DMS 273 treated with DMSO at 0.1 percent for 48 hours (cell line): ENCODE data around the gene UBE2E3.

ENCODE experiments used
- DNase-seq: peaks from one replicate; lab custom pipeline; 2025; lab: John Stamatoyannopoulos, UW

The UBE2E3 gene

DNA sequence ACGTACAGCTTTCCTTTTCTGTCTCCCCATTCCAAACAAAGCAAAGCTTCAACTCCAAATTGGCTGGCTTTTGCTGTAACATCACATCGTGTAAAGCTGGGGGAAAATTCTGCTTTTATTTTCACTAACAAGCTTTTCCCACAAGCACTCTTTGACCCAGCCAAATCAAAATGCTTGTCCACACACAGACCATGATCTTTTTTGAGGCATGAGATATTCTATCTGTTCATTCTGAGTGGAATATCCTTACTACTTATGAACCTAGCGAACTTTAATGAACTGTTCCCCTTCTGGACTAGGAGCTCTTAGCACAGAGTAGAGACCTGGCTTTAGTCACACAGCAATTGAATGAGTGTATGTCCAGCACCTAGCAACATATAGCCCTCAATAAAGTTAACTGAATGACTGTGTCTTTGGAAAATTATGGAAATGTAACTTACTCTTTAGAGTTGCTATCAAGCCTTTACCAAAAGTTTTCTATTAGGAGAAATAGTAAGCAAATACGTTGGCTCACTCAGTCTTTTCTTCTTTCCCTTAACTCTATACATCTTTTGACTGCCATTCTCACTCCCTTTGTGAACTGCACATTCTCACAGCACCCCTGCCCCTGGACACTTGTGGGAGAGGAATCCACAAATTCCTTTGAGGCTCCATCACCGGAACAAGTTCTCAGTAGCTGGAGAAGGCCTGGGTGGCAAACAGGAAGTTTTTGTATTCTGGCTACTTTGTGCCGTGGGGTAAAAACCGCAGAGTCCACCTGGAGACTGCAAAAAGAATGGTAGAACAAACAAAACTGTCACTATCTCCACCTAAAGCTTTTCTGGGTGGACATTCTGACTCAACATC lies 1.3 kb upstream of the UBE2E3 start:
- DNase-seq, result no peak

DNA sequence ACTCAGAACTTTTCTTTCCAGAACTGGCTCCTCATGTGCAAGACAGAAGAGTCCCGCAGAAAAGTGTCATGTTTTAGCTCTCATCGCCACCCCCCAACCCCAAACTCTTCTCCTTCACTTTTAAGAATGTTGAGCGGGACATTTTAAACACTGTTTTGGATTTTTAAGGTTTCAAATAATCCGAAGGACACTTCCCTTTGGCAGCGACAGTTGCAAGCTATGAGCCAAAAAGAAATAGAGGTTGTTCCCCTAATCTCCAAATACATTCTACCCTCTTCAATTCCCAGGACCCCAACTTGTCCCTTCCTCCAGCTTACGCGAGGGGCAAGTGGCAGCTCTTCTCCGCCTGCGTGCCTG lies 678 bp upstream of the UBE2E3 start:
- DNase-seq, result no peak

DNA sequence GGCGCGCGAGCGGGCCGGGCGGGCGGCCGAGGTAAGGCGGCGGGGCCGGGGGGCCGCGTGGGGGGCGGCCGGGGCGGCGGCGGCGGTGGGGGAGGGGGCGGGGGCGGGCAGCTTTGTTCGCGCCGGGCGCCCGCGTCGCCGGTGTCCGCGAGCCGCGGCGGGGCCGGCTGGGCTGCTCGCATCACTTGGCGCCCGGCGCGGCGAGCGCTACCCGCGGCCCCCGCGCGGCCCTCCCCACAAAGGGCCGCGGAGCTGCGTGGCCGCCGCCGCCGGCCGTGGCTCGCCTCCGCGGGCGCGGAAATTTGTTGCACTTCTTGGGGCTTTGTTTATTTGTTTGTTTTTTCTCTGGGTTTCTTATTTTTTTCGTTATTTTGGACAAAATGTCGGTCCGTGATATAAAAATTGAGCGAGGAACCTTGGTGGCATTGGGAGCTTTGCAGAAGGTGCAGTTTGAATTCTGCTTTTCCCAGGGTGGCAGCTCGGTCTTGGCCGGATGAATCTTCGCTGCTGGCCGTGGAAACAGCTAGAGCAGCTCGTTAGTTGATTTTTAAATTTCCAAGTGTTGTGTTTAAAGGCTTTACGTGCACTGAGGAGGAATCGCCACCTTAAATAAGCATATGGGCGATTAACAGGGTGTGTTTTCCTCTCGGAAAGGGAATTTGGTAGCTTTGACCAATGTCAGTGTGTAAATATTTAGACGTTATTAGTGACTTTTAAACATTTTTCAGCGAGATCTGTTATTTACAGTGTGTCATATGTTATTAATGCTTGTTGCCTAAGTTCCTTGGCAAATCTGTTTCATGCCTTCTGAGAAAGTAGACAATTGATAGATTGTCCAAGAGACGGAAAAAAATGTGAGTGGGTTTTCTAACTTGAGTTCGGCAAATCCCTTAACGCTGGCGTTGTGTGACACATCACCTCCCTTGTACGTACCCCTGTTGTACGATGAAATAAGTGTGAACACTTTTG lies 822 bp downstream of the UBE2E3 start:
- DNase-seq, result no peak

DNA sequence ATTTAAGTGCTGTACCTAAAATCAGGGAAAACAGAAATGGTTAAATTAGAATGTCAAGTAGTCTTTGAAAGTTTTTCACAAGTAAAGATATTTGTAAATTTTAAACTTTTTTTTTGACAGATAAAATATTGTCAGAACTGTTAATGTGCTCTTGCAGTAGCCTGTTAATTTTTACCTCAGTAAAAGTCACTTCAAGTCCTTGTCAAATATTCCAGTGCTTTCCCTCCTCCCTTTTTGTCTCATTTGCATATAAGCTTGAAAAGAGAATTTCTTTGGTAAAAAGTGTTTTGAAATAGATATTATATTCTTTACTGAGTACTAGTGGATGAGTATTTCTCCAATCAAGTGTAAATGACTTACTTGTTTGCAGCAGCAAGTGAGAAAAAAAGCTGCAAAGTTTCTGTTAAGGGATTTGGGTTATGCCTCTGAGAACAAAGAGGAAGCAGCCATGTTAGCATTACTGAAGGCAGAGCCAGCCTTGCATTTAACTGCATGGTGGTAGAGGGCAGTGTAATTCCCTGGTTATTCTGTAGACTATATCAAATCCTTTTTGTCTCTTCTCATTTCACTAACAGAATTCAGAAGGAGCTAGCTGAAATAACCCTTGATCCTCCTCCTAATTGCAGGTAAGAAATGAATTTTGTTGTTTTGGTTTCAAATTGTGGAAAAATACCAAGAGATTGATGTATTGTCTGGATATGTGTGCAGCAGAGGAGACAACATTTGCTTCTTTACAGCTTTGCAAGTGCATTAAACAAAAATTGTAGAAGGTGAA lies 3.2 kb downstream of the UBE2E3 start:
- peak; percentile 61 for DNase-seq

DNA sequence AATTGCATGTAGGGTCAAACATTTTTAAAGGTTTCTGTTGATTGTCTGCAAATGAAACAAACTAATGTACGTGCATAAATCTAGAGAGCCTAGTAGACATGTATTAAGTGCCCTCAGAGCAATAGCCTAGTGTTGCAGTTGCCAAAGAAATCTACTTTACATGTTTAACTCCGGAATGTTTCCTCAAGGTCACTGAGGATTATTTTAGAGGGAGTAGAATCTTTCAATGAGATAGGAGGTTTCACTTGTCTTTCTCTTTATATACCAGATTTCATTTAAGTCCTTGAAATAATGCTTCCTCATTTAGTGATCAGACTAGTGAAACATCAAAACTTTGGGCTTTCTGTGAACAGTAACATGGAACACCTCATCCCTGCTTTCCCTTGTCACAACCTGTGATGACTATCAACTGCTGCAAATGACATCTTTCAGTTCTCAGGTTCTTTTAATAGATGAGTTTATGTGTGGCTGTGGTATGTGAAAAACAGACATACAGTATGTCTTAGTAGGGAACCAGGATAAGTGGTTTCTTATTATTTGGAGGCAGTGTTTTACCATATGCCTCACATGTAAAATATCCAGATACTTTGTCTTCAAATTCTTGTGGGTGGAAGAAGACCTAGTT lies 5.5 kb downstream of the UBE2E3 start:
- DNase-seq, result no peak

DNA sequence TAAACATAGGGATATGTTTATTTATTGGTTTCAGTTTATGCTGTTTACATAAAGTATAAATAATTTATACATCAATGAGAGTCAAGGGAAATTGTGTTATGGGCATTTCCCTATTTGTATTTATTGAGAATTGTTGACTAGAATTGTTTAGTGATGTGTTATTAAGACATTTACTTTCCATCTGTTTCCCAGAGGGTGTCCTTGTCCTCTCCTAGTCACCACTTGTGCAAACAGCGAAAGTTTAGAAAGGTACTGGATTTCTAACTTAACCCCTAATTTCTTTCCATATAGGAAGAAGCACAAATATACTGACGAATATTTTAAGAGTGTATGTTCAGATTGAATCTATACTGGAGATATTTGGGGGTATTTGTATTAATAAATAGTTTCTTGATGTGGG lies 6.7 kb downstream of the UBE2E3 start:
- DNase-seq, result no peak

DNA sequence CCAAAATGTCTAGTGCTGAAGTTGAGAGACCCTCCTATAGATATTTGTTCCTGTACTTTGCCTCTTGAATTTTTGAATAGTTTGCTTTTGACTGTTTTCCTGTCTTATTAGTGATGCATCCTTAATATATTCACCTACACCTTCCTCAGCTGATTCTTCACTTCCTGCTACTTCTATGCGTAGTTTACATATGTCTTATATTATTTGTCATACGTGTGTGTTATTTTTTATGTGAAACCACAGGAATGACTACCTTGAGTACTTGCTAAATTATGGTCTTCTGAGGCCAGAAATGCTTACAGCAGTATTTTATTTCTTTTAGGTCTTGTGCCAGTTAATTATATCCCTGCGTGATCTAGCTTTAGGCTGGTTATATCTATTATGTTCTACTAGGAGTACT lies 9.9 kb downstream of the UBE2E3 start:
- DNase-seq, result no peak

DNA sequence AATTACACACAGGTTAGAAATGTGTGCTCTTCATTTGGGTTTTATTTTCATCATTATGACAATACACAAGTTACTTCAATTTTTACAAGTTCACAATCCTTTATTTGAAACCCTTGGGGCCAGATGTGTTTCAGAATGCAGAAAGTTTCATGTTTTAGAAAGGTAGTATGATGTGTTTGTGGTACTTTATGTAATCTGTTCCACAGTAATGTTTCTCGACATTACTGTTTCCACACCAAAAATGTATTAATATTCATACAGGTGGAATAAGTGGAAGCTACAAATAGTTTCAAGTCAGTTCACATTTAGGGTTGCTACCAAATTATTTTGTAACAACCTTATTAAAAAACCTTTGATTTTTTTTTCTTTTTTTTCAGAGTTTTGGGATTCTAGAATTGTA lies 10.4 kb downstream of the UBE2E3 start:
- DNase-seq, result no peak

DNA sequence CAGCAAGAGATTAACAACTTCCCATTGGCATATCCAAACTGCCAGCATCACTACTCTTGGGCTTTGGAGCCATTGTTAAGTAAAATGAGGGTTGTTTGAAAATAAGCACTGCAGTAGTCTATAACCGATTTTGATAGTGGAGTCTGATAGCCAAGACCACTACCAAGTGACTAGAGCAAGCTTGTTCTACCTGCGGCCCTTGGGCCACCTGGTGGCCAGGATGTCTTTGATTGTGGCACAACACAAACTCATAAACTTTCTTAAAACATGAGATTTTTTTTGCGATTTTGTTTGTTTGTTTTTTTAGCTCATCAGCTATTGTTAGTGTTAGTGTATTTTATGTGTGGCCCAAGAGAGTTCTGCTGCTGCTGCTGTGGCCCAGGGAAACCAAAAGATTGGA lies 11.0 kb downstream of the UBE2E3 start:
- no peak for DNase-seq

DNA sequence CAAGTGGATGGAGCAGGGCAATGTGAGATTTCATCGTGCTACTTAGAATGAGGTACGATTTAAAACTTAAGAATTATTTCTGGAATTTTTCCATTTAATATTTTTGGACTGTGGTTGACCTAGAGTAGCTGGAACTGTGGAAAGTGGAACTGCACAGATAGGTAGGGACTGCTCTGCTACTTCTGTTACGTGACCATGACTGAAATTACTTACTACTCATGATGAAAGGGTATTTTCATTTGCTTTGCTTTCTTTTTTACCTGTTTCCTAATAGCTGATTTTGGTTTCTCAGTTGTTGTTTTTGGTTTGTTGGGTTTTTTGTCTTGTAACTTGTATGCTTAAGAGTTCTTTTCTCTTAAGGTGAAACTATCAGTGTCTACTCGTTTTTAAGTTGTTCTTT lies 11.4 kb downstream of the UBE2E3 start:
- DNase-seq, result no peak

DNA sequence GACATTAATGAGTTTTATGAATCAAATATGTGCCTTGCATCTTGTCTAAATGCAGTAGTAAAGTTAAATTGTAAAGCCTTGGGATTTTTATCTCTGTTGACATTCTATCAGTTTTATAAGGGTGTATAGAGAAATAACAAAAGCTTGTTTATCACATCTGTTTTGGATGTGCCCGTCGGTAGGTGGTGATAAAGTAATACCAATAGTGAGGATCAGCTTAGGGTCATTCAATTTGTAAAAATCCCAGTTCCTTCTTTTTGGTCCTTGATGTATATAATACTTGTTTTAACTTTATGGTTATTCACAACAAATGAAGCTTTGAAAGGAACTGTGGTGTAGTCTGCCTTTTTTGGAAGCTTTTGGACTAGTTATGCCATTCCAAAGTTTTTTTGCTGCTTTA lies 12.6 kb downstream of the UBE2E3 start:
- DNase-seq, result no peak

DNA sequence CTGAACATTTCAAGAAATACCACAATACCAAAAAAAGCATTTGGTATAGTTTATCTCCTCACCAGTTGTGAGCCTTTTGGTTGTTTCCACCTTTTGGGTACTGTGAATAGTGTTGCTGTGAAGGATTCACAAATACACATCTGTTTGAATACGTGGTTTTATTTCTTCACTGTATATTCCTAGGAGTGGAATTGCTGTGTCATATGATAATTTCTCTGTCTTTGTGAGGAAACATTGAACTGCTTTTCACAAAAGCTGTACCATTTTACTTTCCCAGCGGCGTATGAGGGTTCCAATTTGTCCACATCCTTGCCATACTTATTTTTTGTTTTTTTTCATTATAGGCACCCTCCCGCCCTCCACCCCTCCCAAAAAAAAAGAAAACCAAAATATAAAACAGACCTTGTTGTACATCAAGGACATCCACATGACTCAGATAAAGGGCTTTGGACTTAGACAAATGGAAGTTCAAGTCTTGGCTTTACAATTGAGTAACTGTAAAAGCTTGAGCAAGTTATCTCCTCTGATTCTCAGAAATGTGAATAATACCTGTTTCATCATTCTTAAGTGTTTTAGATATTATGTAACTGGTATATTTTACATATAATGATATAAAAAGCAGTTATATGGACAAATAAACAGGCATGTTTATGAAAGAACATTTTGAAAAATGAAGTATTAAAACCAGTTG lies 19.0 kb downstream of the UBE2E3 start:
- no peak for DNase-seq

DNA sequence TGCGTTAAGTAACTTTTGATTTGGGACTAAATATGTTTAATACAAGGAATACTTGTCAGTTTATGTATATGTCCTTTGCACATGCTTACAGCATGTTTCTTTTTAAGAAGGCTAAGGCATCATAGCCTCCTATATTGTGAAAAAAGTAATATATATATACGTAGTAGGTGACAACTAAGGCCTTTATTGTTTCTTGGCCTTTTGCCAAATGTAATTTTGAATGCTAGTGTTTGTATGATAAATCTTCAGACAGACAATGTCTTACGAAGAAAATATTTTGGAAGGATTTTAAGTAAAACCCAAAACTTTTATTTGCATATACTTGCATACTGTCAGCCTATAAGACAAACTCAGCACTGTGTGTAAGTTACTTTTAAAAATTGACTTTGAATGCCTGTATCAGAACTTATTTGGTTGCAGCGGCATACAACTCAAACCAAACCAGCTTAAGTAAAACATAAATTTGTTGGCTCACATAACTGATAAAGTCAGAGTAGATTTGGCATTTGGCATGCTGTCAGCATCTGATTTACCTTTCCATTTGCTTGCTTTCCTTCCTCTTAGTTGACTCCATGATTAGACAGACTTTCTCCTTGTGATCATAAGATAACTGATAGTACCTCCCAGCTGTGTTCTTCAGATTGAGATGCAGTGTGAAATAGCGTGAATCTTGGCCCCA lies 24.4 kb downstream of the UBE2E3 start:
- DNase-seq, result peak; percentile 42

DNA sequence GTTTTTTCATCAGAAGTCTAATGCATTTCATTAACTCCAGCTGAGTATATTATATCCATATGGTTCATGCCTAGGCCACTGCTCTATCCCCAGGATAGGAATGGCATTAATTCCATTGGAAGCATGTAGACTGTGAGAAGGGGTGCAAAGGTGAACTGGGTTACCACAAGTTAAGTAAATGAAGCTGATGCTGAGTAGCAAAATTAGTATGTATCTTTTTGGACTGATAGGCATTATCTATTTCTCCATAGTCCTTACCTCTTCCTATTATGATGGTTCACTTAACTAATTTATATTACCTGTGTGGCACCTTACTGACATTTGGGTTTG lies 24.9 kb downstream of the UBE2E3 start:
- no peak for DNase-seq

DNA sequence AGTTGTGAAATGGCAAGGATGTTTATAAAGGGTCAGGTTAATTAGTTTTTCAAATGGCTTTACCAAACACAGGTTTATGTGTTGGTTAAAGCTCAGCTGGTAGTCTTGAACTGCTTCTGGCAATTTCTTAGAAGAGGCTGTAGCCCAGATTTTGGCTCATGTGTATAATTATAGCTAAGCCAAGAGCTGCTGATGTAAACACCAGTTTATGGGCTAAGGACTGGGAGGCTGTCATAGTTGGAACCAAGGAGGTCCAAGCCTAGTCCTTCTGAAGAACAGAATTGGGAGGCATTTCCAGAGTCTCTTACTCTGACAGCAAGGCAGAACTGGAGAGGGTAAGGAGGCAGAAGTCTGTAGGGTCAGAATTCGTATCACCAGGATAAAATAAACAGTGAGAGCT lies 25.4 kb downstream of the UBE2E3 start:
- DNase-seq, result no peak

DNA sequence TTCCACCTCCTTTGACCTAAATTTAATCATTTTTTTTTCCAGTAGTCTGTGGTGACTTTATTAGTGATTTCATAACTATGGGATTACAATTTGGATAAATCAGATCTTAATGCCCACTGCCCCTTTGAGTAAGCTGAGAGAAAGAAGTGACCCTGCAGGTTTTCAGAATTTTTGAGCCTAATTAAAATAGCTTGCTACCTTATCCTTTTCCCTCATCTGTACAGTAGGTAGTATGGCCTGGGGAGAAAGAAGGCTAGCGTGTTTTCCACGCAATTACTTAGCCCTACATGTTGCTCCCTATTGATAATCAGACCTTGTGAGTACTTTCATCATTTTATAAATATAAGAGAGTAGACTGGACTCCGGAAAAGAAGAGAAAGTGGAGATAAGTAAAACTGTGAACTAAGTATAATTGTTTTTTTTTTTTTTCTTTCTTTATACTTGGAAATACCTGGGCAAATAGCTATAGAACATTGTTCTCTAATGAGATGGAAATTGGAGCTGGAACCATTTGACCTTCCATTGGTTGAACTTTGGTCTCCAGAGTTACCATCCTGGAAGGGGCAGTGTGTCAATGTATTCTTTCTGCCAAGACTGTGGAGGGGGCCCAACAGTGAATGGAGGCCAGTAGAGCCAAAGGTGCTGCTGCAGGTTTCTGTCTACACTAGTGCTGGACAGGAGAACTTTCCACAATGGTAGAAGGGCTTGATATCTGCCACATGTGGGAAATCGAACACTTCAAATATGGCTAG lies 26.9 kb downstream of the UBE2E3 start:
- DNase-seq, result no peak

DNA sequence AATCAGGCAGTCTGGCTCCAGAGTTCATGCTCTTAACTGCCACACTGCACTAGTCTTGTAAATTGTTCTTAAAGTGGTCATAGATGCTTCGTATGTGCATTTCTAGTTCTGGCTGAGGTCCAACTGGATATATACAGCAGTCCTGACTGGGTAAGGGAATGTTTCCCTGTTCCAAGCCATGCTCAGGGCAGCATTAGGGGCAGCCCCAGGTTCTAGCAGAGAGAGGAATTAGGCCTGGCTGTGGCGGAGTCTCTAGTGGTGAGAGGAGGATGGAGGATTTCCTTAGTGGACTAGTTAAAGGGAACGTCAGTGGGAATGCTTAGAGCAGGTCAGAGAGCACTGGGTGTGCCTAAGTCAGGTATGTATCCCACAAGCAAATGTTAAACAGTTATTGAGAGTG lies 28.0 kb downstream of the UBE2E3 start:
- no peak for DNase-seq

DNA sequence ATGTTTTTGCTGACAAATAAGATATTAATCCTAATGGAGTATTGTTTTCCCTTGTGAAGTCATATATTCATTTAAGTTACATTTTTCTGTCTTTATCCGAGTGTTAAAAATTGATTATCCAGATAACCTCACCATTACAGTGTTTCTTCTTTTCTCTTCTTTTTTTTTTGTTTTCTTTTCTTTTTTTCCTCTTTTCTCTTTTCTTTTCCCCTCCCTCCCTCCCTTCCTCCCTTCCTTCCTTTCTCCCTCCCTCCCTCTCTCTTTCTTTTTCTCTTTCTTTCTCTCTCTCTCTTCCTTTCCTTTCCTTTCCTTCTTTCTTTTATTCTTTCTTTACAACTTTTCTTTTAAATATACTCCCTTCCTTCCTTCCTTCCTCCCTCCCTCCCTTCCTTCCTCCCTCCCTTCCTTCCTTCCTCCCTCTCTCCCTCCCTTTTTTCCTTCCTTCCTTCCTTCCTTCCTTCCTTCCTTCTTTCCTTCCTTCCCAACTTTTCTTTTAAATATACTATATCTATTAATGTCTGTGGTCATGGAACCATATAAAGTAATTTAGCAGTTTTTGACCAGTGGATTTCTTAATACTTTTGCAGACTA lies 40.9 kb downstream of the UBE2E3 start:
- no peak for DNase-seq

DNA sequence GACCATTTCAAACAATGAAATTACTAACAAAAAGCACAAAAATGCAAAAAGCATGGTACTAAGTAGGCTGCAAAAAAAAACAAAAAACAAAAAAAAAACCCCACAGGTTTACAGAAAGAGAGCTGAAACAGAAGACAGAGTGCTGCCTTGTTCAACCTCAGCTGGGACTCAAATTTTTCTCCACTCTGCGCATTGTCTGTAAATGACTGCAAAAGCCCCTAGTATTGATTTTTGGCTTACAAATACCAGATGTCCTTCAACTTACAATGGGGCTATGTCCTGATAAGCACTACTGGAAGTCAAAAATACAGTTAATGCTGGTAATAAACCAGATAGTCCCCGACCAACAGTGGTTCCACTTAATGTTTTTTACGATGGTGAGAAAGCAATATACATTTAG lies 42.2 kb downstream of the UBE2E3 start:
- no peak for DNase-seq

DNA sequence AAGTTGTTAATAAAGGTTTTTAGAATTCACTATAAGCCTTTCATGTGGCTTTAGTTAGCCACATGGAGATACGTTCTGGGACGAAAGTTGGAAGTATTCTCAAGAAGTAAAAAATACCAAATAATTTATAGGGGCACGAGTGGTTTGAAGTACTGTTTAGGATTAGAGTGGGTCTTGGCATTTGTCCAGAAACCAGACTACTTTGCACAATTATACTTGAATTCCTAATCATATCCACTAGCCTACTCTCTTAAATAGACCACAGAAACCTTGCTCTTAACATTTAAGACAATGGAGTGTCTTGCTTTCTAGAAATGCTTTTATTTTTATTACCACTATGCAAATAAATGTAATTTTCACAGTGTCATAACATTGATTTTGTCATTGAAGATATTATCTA lies 44.6 kb downstream of the UBE2E3 start:
- peak; percentile 8 for DNase-seq
